NOMO-1 (cell line): ENCODE results near the gene NBDY.
"Not testable (repeated sequence)": the region's sequence is repeated elsewhere in the genome, so short reads cannot be mapped to it uniquely, and the experiment has no call there.

ENCODE experiments used
- DNase-seq, 2 experiments: peaks; one replicate each; lab custom pipeline; 2025; ENCODE audit not compliant: unreplicated experiment in 2 of 2; lab: John Stamatoyannopoulos, UW

The NBDY gene

GRCh38 chrX:56764153-56764974, 35.3 kb downstream of the NBDY start:
- no peak for DNase-seq

GRCh38 chrX:56764975-56765791, 36.1 kb downstream of the NBDY start:
- no peak for DNase-seq

- DNase-seq: no peak
These were observed 36.9 kb downstream of the NBDY start for GRCh38 chrX:56765811-56766553.

GRCh38 chrX:56766554-56767347, 37.7 kb downstream of the NBDY start:
- no peak for DNase-seq

GRCh38 chrX:56767348-56768119, 38.5 kb downstream of the NBDY start:
- DNase-seq: not testable (repeated sequence)

- not testable (repeated sequence) for DNase-seq
These were observed 39.1 kb downstream of the NBDY start for GRCh38 chrX:56768120-56768660.

- DNase-seq: not testable (repeated sequence)
These were observed 43.9 kb downstream of the NBDY start for GRCh38 chrX:56772675-56773521.

GRCh38 chrX:56773522-56774060, 44.5 kb downstream of the NBDY start:
- DNase-seq: not testable (repeated sequence)

GRCh38 chrX:56778099-56778923, 49.3 kb downstream of the NBDY start:
- not testable (repeated sequence) for DNase-seq

- DNase-seq: not testable (repeated sequence)
These were observed 50.0 kb downstream of the NBDY start for GRCh38 chrX:56778924-56779468.

GRCh38 chrX:56780681-56781649, 51.9 kb downstream of the NBDY start:
- not testable (repeated sequence) for DNase-seq

- peak in 1 of 2 experiments; percentile 57 for DNase-seq
These were observed 53.3 kb downstream of the NBDY start for GRCh38 chrX:56782352-56782751.

GRCh38 chrX:56782791-56783449, 53.9 kb downstream of the NBDY start:
- peak in 1 of 2 experiments; percentile 27 for DNase-seq

- peak in 1 of 2 experiments; percentile 69 for DNase-seq
These were observed 54.4 kb downstream of the NBDY start for GRCh38 chrX:56783450-56783831.

GRCh38 chrX:56783996-56784620, 55.1 kb downstream of the NBDY start:
- DNase-seq: no peak
